ENCODE measurements around the gene OR7C2.
"Not testable (repeated sequence)": the region's sequence is repeated elsewhere in the genome, so short reads cannot be mapped to it uniquely, and the experiment has no call there.

OR7C2 gene

GRCh38 chr19:14941189-14941588, at the start of gene OR7C2:
OR7C2 (plus strand) TSS chr19:14941489; CDS start chr19:14941489, 0 bp downstream.
- DNase-seq: no peak

GRCh38 chr19:14901675-14902260, 39.5 kb upstream of the OR7C2 start:
- DNase-seq: no peak

GRCh38 chr19:14906711-14907110, 34.6 kb upstream of the OR7C2 start:
- DNase-seq: no peak

- DNase-seq: no peak
Measured at GRCh38 chr19:14915116-14915515, 26.2 kb upstream of the OR7C2 start.

- no peak for DNase-seq
Measured at GRCh38 chr19:14916848-14917247, 24.4 kb upstream of the OR7C2 start.

- DNase-seq: no peak
Measured at GRCh38 chr19:14933506-14933905, 7.8 kb upstream of the OR7C2 start.

- no peak for DNase-seq
Measured at GRCh38 chr19:14940266-14940665, 1.0 kb upstream of the OR7C2 start.

- DNase-seq: no peak
Measured at GRCh38 chr19:14943601-14944000, 2.3 kb downstream of the OR7C2 start.

- no peak for DNase-seq
Measured at GRCh38 chr19:14944456-14944855, 3.2 kb downstream of the OR7C2 start.

GRCh38 chr19:14949413-14949812, 8.1 kb downstream of the OR7C2 start:
- DNase-seq: not testable (repeated sequence)

GRCh38 chr19:14949876-14950275, 8.6 kb downstream of the OR7C2 start:
- no peak for DNase-seq

- DNase-seq: no peak
Measured at GRCh38 chr19:14950421-14950820, 9.1 kb downstream of the OR7C2 start.

- no peak for DNase-seq
Measured at GRCh38 chr19:14952767-14953166, 11.5 kb downstream of the OR7C2 start.

- no peak for DNase-seq
Measured at GRCh38 chr19:14954071-14954655, 12.9 kb downstream of the OR7C2 start.

- no peak for DNase-seq
Measured at GRCh38 chr19:14957464-14957863, 16.2 kb downstream of the OR7C2 start.

GRCh38 chr19:14959263-14959662, 18.0 kb downstream of the OR7C2 start:
- no peak for DNase-seq

GRCh38 chr19:14961956-14962685, 20.8 kb downstream of the OR7C2 start:
- no peak for DNase-seq

GRCh38 chr19:14968247-14968646, 27.0 kb downstream of the OR7C2 start:
- DNase-seq: no peak

GRCh38 chr19:14971474-14971873, 30.2 kb downstream of the OR7C2 start:
- DNase-seq: no peak

- DNase-seq: no peak
Measured at GRCh38 chr19:14972676-14973075, 31.4 kb downstream of the OR7C2 start.

- no peak for DNase-seq
Measured at GRCh38 chr19:14974488-14974887, 33.2 kb downstream of the OR7C2 start.

GRCh38 chr19:14977128-14977527, 35.8 kb downstream of the OR7C2 start:
- no peak for DNase-seq

GRCh38 chr19:14978161-14978776, 37.0 kb downstream of the OR7C2 start:
- no peak for DNase-seq

Measured in midbrain (tissue), 1 donor.